DND-41 (cell line): ENCODE results near the gene ANKRD40.

Experiments
- ATAC-seq: fragments of 200-7000 bp; cut with Tn5 transposase; 3 replicates; pipeline ENCODE4 v1.9.1; 2021; ENCODE audit warnings: low read depth; ENCODE audit not compliant: insufficient read depth
- DNase-seq: peaks from one replicate; pipeline ENCODE4 v3.0.0-alpha.2; 2020
- H2AFZ ChIP-seq: 2 replicates; pipeline ENCODE4 v1.6.0; 2012; ENCODE audit warnings: low read depth, low read length
- H3K27ac ChIP-seq: 2 replicates; pipeline ENCODE4 v1.5.1; 2012; ENCODE audit warnings: low read length, inconsistent platforms
- H3K27me3 ChIP-seq: fragments of 200-600 bp; sonication (generic); 2 replicates; pipeline ENCODE4 v1.6.0; 2012; ENCODE audit warnings: low read length, mild to moderate bottlenecking, inconsistent platforms; ENCODE audit not compliant: insufficient read depth, poor library complexity
- H3K36me3 ChIP-seq: 2 replicates; pipeline ENCODE4 v1.5.1; 2012; ENCODE audit warnings: low read length, inconsistent platforms; ENCODE audit not compliant: insufficient read depth
- H3K4me1 ChIP-seq: 2 replicates; pipeline ENCODE4 v1.5.1; 2012; ENCODE audit warnings: mild to moderate bottlenecking, low read length; ENCODE audit not compliant: insufficient read depth
- H3K4me2 ChIP-seq: 2 replicates; pipeline ENCODE4 v1.6.0; 2012; ENCODE audit warnings: mild to moderate bottlenecking, moderate library complexity, low read length, inconsistent platforms; ENCODE audit not compliant: insufficient read depth
- H3K4me3 ChIP-seq, 2 experiments: fragments of 200-600 bp in 1 of 2; shearing (Covaris generic) in 1 of 2; 2 replicates each; pipeline ENCODE4 v1.5.1; 2012 to 2016; ENCODE audit warnings: inconsistent platforms in 2 of 2, low read length in 2 of 2, mild to moderate bottlenecking in 2 of 2, low read depth in 1 of 2, moderate library complexity in 1 of 2
- H3K79me2 ChIP-seq: 2 replicates; pipeline ENCODE4 v1.6.0; 2012; ENCODE audit warnings: low read length, inconsistent platforms; ENCODE audit not compliant: insufficient read depth
- H3K9ac ChIP-seq: 2 replicates; pipeline ENCODE4 v1.6.0; 2012; ENCODE audit warnings: low read depth, mild to moderate bottlenecking, inconsistent platforms, low read length, moderate library complexity
- H3K9me3 ChIP-seq: 2 replicates; pipeline ENCODE4 v1.5.1; 2012; ENCODE audit warnings: low read length, moderate library complexity, mild to moderate bottlenecking, inconsistent platforms; ENCODE audit not compliant: insufficient read depth, severe bottlenecking
- H4K20me1 ChIP-seq: 2 replicates; pipeline ENCODE4 v1.6.0; 2012; ENCODE audit warnings: low read length; ENCODE audit not compliant: insufficient read depth
- CTCF ChIP-seq: IDR thresholded peaks from 2 replicates; pipeline ENCODE4 v1.5.1; 2012; ENCODE audit warnings: borderline replicate concordance, low read length, moderate library complexity, mild to moderate bottlenecking; ENCODE audit not compliant: poor library complexity, severe bottlenecking; ENCODE audit errors: extremely low read depth
- EZH2 ChIP-seq: IDR thresholded peaks from 3 replicates; pipeline ENCODE4 v1.6.1; 2012; ENCODE audit warnings: borderline replicate concordance, low read depth, mild to moderate bottlenecking, moderate library complexity, low read length, inconsistent platforms; ENCODE audit not compliant: severe bottlenecking

ANKRD40 gene

GRCh38 chr17:50690887-50691549 is 16.7 kb downstream of the ANKRD40 start:
- Histone ChIP-seq H3K4me2 (no peak overlapping the region), H2AFZ (no peak overlapping the region), H3K9ac (no peak overlapping the region), H3K36me3 (peaks cover 38% of the 10 kb centered on the region), H3K27ac (no peak overlapping the region), H3K4me1 (no peaks in the 10 kb centered on the region), H4K20me1 (peaks cover 8% of the 10 kb centered on the region; the same call in 1 of the 2 replicates), H3K9me3 (no peaks in the 10 kb centered on the region), H3K27me3 (no peaks in the 10 kb centered on the region), H3K4me3 (no peak overlapping the region), H3K79me2 (no peaks in the 10 kb centered on the region)
- TF ChIP-seq EZH2 (no peak), CTCF (no peak)
- DNase-seq (no peak), ATAC-seq (no peak)

- no peaks in the 10 kb centered on the region for H3K27me3 ChIP-seq
- no peaks in the 10 kb centered on the region for H3K79me2 ChIP-seq
- no peak overlapping the region for H3K27ac ChIP-seq
- 0 out of 2 replicates have a peak, but pooled peaks cover 3% of the 10 kb centered on the region for H4K20me1 ChIP-seq
- DNase-seq, result no peak
- no peak overlapping the region for H3K4me2 ChIP-seq
- no peak overlapping the region for H2AFZ ChIP-seq
- no peaks in the 10 kb centered on the region for H3K4me1 ChIP-seq
- H3K36me3 ChIP-seq, result peaks cover 30% of the 10 kb centered on the region
- no peak overlapping the region for H3K4me3 ChIP-seq
- no peak for ATAC-seq
- no peak overlapping the region for H3K9ac ChIP-seq
- TF ChIP-seq EZH2 (no peak), CTCF (no peak)
- H3K9me3 ChIP-seq, result no peaks in the 10 kb centered on the region
Observed at GRCh38 chr17:50689956-50690886, 17.5 kb downstream of the ANKRD40 start.

- Histone ChIP-seq H3K4me2 (no peak overlapping the region), H2AFZ (no peak overlapping the region), H3K9ac (no peak overlapping the region), H4K20me1 (0 out of 2 replicates have a peak, but pooled peaks cover 3% of the 10 kb centered on the region), H3K27me3 (no peaks in the 10 kb centered on the region), H3K9me3 (no peaks in the 10 kb centered on the region), H3K4me3 (no peak overlapping the region), H3K27ac (no peak overlapping the region), H3K79me2 (no peaks in the 10 kb centered on the region), H3K4me1 (no peaks in the 10 kb centered on the region), H3K36me3 (peaks cover 20% of the 10 kb centered on the region)
- ATAC-seq (peak; percentile 87), DNase-seq (peak; percentile 61)
- no peak for TF ChIP-seq EZH2
- TF ChIP-seq CTCF, result no peak
Observed at GRCh38 chr17:50689251-50689650, 18.5 kb downstream of the ANKRD40 start.
